Measurements from ENCODE around the gene SPO11.

Gene SPO11, protein sequence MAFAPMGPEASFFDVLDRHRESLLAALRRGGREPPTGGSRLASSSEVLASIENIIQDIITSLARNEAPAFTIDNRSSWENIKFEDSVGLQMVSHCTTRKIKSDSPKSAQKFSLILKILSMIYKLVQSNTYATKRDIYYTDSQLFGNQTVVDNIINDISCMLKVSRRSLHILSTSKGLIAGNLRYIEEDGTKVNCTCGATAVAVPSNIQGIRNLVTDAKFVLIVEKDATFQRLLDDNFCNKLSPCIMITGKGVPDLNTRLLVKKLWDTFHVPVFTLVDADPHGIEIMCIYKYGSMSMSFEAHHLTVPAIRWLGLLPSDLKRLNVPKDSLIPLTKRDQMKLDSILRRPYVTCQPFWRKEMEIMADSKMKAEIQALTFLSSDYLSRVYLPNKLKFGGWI

DNA sequence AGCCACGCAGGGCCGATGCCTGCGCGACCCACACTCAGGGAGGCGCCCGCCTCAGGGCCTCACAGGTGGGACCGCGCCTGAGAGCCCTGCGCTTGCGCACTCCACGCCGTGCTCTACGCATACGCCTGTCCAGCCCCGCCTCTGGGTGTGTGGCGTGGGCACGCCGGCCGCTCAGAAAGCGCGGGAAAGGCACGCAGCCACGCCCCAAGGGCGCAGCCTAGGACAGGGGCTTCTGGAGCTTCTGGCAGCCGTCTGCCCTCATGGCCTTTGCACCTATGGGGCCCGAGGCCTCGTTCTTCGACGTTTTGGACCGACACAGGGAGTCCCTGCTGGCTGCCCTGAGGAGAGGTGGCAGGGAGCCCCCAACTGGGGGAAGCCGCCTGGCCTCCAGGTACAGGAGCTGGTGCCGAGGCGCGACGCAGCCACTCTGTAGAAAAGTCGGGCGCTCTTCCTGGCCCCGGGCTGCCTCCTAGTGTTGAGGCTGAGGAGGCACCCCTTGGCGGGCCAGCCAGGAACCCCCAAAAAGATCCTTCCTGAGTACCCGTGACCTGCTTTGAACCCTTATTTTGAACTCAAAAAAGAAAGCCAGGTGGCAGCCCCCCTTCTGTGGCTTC is at the start of gene SPO11:
Gene SPO11 (plus strand): TSS at position 196 of the 614 bp plus-strand sequence. CDS start 65 bp downstream, at position 261.
- H3K4me2 ChIP-seq, result no peak within 1 kb of the TSS
- H3K4me1 ChIP-seq, result peaks cover 7% of the 10 kb centered on the region; the same call in 1 of the 2 replicates
- no peaks in the 10 kb centered on the region for H3K9me3 ChIP-seq
- no peaks in the 10 kb centered on the region for H3K36me3 ChIP-seq
- peaks cover 26% of the 10 kb centered on the region for H3K27me3 ChIP-seq
- H4K20me1 ChIP-seq, result no peaks in the 10 kb centered on the region
- no peak within 1 kb of the TSS for H3K27ac ChIP-seq
- TF ChIP-seq Cebpa-rat (IDR thresholded peaks at IDR 0.05), result no peak
- H3K4me3 ChIP-seq, result no peak within 1 kb of the TSS
- H3K9ac ChIP-seq, result no peak within 1 kb of the TSS

DNA sequence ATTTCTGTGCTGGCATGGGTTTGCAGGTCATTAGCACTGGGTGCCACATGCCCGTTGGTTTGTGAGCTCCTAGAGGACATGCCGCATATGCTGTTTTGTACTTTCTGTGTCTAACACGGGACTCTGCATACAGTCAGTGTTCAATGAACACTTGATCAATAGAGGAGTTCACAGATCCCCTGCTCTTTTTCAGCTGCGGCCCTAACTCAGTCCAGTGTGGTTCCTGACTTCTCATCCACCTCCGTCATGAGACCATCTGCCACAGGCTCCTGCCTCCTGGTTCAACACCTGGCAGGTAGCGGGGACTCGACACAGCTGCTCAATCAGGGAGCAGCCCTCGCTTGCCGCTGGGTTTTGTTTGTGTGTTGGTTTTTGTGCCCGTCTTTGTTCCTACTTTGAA is 49.4 kb upstream of the SPO11 start:
- Histone ChIP-seq H3K27ac (no peak overlapping the region), H3K4me1 (peaks cover 30% of the 10 kb centered on the region), H3K36me3 (no peaks in the 10 kb centered on the region), H3K9me3 (no peaks in the 10 kb centered on the region), H3K4me2 (no peak overlapping the region), H4K20me1 (no peaks in the 10 kb centered on the region), H3K27me3 (no peaks in the 10 kb centered on the region), H3K4me3 (no peak overlapping the region), H3K9ac (no peak overlapping the region)
- TF ChIP-seq Cebpa-rat (IDR thresholded peaks at IDR 0.05), result no peak

DNA sequence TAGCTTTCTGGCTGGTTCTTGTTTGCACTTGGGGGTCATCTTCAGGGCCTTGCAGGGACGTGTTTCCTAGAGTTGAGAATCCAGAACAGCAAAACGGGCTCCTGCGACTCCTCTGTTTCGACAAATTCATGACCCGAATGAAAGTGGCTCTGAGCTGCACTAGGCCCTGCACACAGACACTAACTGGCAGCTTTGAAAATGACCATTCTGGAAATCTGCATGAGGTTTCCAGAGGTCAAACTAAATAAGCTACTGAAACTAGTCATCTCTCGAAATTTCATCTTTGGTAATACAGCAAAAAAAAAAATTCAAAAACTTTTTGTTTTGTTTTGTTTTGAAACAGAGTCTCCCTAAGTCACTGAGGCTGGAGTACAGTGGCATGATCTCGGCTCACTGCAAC is 47.7 kb upstream of the SPO11 start:
- Histone ChIP-seq H3K27me3 (no peaks in the 10 kb centered on the region), H3K4me1 (peaks cover 37% of the 10 kb centered on the region), H3K9ac (no peak overlapping the region), H3K27ac (no peak overlapping the region), H3K36me3 (no peaks in the 10 kb centered on the region), H3K4me2 (no peak overlapping the region), H3K4me3 (no peak overlapping the region), H4K20me1 (no peaks in the 10 kb centered on the region), H3K9me3 (no peaks in the 10 kb centered on the region)
- TF ChIP-seq Cebpa-rat (IDR thresholded peaks at IDR 0.05), result no peak

- H4K20me1 ChIP-seq, result no peaks in the 10 kb centered on the region
- H3K36me3 ChIP-seq, result no peaks in the 10 kb centered on the region
- H3K27me3 ChIP-seq, result no peaks in the 10 kb centered on the region
- H3K4me3 ChIP-seq, result no peak overlapping the region
- H3K9ac ChIP-seq, result no peak overlapping the region
- H3K9me3 ChIP-seq, result no peaks in the 10 kb centered on the region
- H3K4me2 ChIP-seq, result peak overlapping the region; percentile 52
- no peak overlapping the region for H3K27ac ChIP-seq
- TF ChIP-seq Cebpa-rat (IDR thresholded peaks at IDR 0.05), result no peak
- peaks cover 37% of the 10 kb centered on the region for H3K4me1 ChIP-seq
Measured at GRCh38 chr20:57282670-57283361, 46.8 kb upstream of the SPO11 start.

- H3K27me3 ChIP-seq, result no peaks in the 10 kb centered on the region
- peaks cover 37% of the 10 kb centered on the region for H3K4me1 ChIP-seq
Measured at GRCh38 chr20:57283860-57284259, 45.7 kb upstream of the SPO11 start.

GRCh38 chr20:57287007-57287880 is 42.4 kb upstream of the SPO11 start:
- no peak overlapping the region for H3K27ac ChIP-seq
- TF ChIP-seq Cebpa-rat (IDR thresholded peaks at IDR 0.05), result no peak
- no peaks in the 10 kb centered on the region for H3K9me3 ChIP-seq
- H3K27me3 ChIP-seq, result no peaks in the 10 kb centered on the region
- no peak overlapping the region for H3K4me3 ChIP-seq
- no peaks in the 10 kb centered on the region for H4K20me1 ChIP-seq
- H3K9ac ChIP-seq, result no peak overlapping the region
- peaks cover 45% of the 10 kb centered on the region for H3K4me1 ChIP-seq
- no peak overlapping the region for H3K4me2 ChIP-seq
- no peaks in the 10 kb centered on the region for H3K36me3 ChIP-seq

More at GRCh38 chr20:57283860-57284259, 45.7 kb upstream of the SPO11 start:
- H4K20me1 ChIP-seq, result no peaks in the 10 kb centered on the region
- H3K9me3 ChIP-seq, result no peaks in the 10 kb centered on the region
- H3K27ac ChIP-seq, result no peak overlapping the region
- H3K4me3 ChIP-seq, result no peak overlapping the region
- no peaks in the 10 kb centered on the region for H3K36me3 ChIP-seq
- no peak overlapping the region for H3K9ac ChIP-seq
- peak overlapping the region; percentile 52 for H3K4me2 ChIP-seq
- TF ChIP-seq Cebpa-rat (IDR thresholded peaks at IDR 0.05), result no peak

DNA sequence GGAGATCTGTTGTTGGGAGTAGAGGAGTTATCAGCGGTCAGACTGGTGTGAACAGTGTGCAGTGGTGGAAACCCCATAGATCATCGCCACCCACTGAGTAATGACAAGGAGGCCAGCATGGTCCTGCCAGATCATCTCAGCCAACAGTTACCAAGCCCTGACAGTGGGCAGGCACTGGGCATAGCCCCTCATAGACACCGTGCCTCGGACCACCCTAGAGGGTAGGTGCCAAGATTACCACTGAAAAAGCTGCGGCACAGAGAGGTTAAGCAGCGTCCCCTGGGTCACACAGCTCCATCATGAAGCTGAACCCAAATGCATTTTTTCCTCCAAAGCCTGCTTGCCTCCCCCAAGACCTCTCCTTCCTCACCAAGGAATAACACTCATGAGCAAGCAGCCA is 41.7 kb upstream of the SPO11 start:
- no peak overlapping the region for H3K4me2 ChIP-seq
- no peak for TF ChIP-seq Cebpa-rat (IDR thresholded peaks at IDR 0.05)
- H3K9me3 ChIP-seq, result no peaks in the 10 kb centered on the region
- H3K4me1 ChIP-seq, result peaks cover 43% of the 10 kb centered on the region
- H3K36me3 ChIP-seq, result no peaks in the 10 kb centered on the region
- no peaks in the 10 kb centered on the region for H4K20me1 ChIP-seq
- no peaks in the 10 kb centered on the region for H3K27me3 ChIP-seq
- H3K4me3 ChIP-seq, result no peak overlapping the region
- H3K9ac ChIP-seq, result no peak overlapping the region
- no peak overlapping the region for H3K27ac ChIP-seq

DNA sequence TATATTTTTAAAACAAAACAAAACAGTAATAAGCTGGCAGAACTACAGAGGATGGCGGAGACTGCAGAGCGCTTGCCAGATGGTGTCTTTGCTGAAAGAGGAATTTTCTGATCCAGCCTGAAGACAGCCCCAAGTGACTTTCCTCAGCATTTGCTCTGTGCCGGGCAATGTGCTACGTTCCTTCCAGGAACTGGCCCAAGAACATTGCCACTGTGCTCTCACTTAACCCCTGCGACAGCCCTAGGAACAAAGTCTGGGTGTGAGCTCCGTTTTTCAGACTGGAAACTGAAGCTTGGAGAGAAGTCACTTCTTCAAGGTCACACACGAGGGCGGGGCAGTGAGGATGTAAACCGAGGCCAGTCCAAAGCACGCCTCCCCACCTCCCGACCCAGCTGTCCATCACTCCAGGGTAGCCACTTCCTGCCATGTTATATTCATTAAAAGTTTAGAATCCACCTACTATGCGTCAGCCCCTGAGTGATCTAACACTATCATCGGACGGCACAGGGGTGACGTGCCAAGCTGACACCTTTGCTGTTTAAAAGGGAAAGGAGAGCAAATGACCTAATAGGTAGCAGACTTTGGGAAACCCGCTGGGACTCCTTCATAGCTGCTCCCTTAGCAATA is 40.8 kb upstream of the SPO11 start:
- no peak for TF ChIP-seq Cebpa-rat (IDR thresholded peaks at IDR 0.05)
- Histone ChIP-seq H3K27ac (no peak overlapping the region), H3K27me3 (no peaks in the 10 kb centered on the region), H4K20me1 (no peaks in the 10 kb centered on the region), H3K4me1 (peaks cover 34% of the 10 kb centered on the region), H3K36me3 (no peaks in the 10 kb centered on the region), H3K4me3 (no peak overlapping the region), H3K4me2 (no peak overlapping the region), H3K9me3 (no peaks in the 10 kb centered on the region), H3K9ac (no peak overlapping the region)

All from BLaER1 (cell line).